GM12878 (cell line): ENCODE measurements around the gene FAM89A. TPM values are rescaled to one million over a fixed set of nuclear protein-coding genes. Genes with fewer than 3 reads are reported as not detected.

Experiments
- ATAC-seq: fragments of 200-7000 bp; cut with Tn5 transposase; 3 replicates; pipeline ENCODE4 v1.9.1; 2020; ENCODE audit warnings: mild to moderate bottlenecking, moderate library complexity
- BruUV-seq: library from RNA; stranded (reverse); fragments of 400-500 nt; replicated peaks from 2 replicates; lab custom pipeline; 2021; lab: Mats Ljungman, UMichigan
- CTCF ChIA-PET: fragments of 300-600 bp; sonication (Branson Sonifier 250); formaldehyde crosslinking; extraction: SDS; loops from one replicate; lab custom pipeline; 2021; ENCODE audit warnings: inconsistent platforms; lab: Yijun Ruan, JAX
- POLR2A ChIA-PET: fragments of 350-600 bp; formaldehyde crosslinking; extraction: SDS; loops from one replicate; lab custom pipeline; 2021; ENCODE audit warnings: inconsistent platforms; lab: Charles Lee
- RAD21 ChIA-PET: fragments of 300-600 bp; sonication (Branson Sonifier 250); formaldehyde crosslinking; loops from one replicate; lab custom pipeline; 2023; ENCODE audit warnings: antibody characterized with exemption; ENCODE audit not compliant: unreplicated experiment; lab: Charles Lee
- SMC1A ChIA-PET: fragments of 300-600 bp; sonication (Branson Sonifier 250); formaldehyde crosslinking; loops from one replicate; lab custom pipeline; 2023; ENCODE audit not compliant: unreplicated experiment, uncharacterized antibody; lab: Charles Lee
- DNase-seq: peaks from one replicate; pipeline ENCODE4 v3.0.0-alpha.2; 2011; ENCODE audit warnings: low read depth, low spot score
- FAIRE-seq: peaks from 3 replicates; lab custom pipeline; 2011; peaks lifted over from hg19 to GRCh38; lab: Jason Lieb, UNC
- H2AFZ ChIP-seq: 2 replicates; pipeline ENCODE4 v1.6.0; 2011; ENCODE audit warnings: low read depth, low read length, control low read depth; ENCODE audit not compliant: control insufficient read depth
- H3K27ac ChIP-seq: 2 replicates; pipeline ENCODE4 v1.5.1; 2011; ENCODE audit warnings: control low read depth; ENCODE audit not compliant: control insufficient read depth, insufficient read depth
- H3K27me3 ChIP-seq, 2 experiments: replicated peaks in 1 of 2; 2 replicates each; pipeline versions ENCODE4 v1.6.0 to v1.6.1; 2011; ENCODE audit warnings: low read length in 1 of 2; ENCODE audit not compliant: control insufficient read depth in 2 of 2, insufficient read depth in 2 of 2
- H3K36me3 ChIP-seq, 2 experiments: 2 replicates each; pipeline ENCODE4 v1.5.1; 2011; ENCODE audit warnings: low read length in 1 of 2; ENCODE audit not compliant: control insufficient read depth in 2 of 2, insufficient read depth in 2 of 2
- H3K4me1 ChIP-seq: 2 replicates; pipeline ENCODE4 v1.6.1; 2011; ENCODE audit warnings: mild to moderate bottlenecking, low read length, moderate library complexity, mixed read lengths; ENCODE audit not compliant: control insufficient read depth, insufficient read depth
- H3K4me2 ChIP-seq: 2 replicates; pipeline ENCODE4 v1.6.0; 2011; ENCODE audit warnings: control low read depth; ENCODE audit not compliant: control insufficient read depth, insufficient read depth
- H3K4me3 ChIP-seq: fragments of 200-600 bp; sonication (generic); 2 replicates; pipeline ENCODE4 v1.5.1; 2016
- H3K79me2 ChIP-seq: 2 replicates; pipeline ENCODE4 v1.6.0; 2011; ENCODE audit warnings: low read length; ENCODE audit not compliant: control insufficient read depth, insufficient read depth
- H3K9ac ChIP-seq: 2 replicates; pipeline ENCODE4 v1.8.0; 2011; ENCODE audit warnings: low read length, control low read depth, mixed read lengths; ENCODE audit not compliant: control insufficient read depth, insufficient read depth
- H3K9me3 ChIP-seq: replicated peaks from 3 replicates; pipeline ENCODE4 v1.5.1; 2011; ENCODE audit warnings: mild to moderate bottlenecking, low read length; ENCODE audit not compliant: control insufficient read depth, insufficient read depth
- H4K20me1 ChIP-seq: 2 replicates; pipeline ENCODE4 v1.6.0; 2011; ENCODE audit not compliant: control insufficient read depth, insufficient read depth
- ASH2L ChIP-seq: fragments of 300-600, 200-600 bp; sonication (generic); IDR thresholded peaks from 2 replicates; pipeline ENCODE4 v1.6.1; 2017; ENCODE audit warnings: low read depth, mild to moderate bottlenecking, borderline replicate concordance
- BACH1 ChIP-seq: fragments of 450-650 bp; IDR thresholded peaks from 2 replicates; pipeline ENCODE4 v1.6.1; 2017; ENCODE audit warnings: mild to moderate bottlenecking, borderline replicate concordance
- BCL11A ChIP-seq: IDR thresholded peaks from 2 replicates; pipeline ENCODE4 v1.6.1; 2011; ENCODE audit warnings: low read depth, low read length
- CHD4 ChIP-seq: fragments of 200-600 bp; sonication (generic); IDR thresholded peaks from 2 replicates; pipeline ENCODE4 v1.6.1; 2016; ENCODE audit warnings: mild to moderate bottlenecking
- ETV6 ChIP-seq, 2 experiments: fragments of 450-650 bp in 1 of 2; IDR thresholded peaks in 1 of 2; conservative IDR thresholded peaks in 1 of 2; 2 replicates each; pipeline ENCODE4 v1.6.1; 2014; ENCODE audit warnings: antibody characterized with exemption in 1 of 2, borderline replicate concordance in 1 of 2, low read depth in 1 of 2, mild to moderate bottlenecking in 1 of 2, moderate library complexity in 1 of 2
- JUNB ChIP-seq: IDR thresholded peaks from 2 replicates; pipeline ENCODE4 v1.6.1; 2016; ENCODE audit warnings: antibody characterized with exemption, mild to moderate bottlenecking
- MEF2A ChIP-seq: IDR thresholded peaks from 2 replicates; pipeline ENCODE4 v1.6.1; 2011; ENCODE audit warnings: low read depth, mild to moderate bottlenecking, low read length, moderate library complexity; ENCODE audit not compliant: insufficient read depth
- PAX8 ChIP-seq: fragments of 450-650 bp; IDR thresholded peaks from 2 replicates; pipeline ENCODE4 v1.6.1; 2017; ENCODE audit warnings: mild to moderate bottlenecking, moderate library complexity
- PML ChIP-seq: IDR thresholded peaks from 2 replicates; pipeline ENCODE4 v1.6.1; 2012; ENCODE audit warnings: low read length, inconsistent platforms
- SREBF2 ChIP-seq: IDR thresholded peaks from 2 replicates; pipeline ENCODE4 v1.6.1; 2012; ENCODE audit warnings: mild to moderate bottlenecking, low read length
- YBX1 ChIP-seq: fragments of 450-650 bp; IDR thresholded peaks from 2 replicates; pipeline ENCODE4 v1.6.1; 2016; ENCODE audit warnings: antibody characterized with exemption
- WGBS: methylation state at CpG from one replicate; pipeline ENCODE4 v1.1.6; 2016; ENCODE audit warnings: low lambda C conversion rate; ENCODE audit not compliant: insufficient replicate concordance, insufficient coverage; ENCODE audit errors: missing lambda C conversion rate; 5-methylcytosine and 5-hydroxymethylcytosine counted together
- in situ Hi-C: fragments of 300-500 bp; cut with MboI; formaldehyde crosslinking; loops from 9 replicates; pipeline ENCODE4 v1.14.3; 2018; ENCODE audit warnings: mixed read lengths
- intact Hi-C: fragments of 100-400 bp; cut with micrococcal nuclease; formaldehyde crosslinking; loops from one replicate; pipeline ENCODE4 v1.14.2; 2022; ENCODE audit not compliant: unreplicated experiment
- polyA plus RNA-seq, 11 experiments: library from polyadenylated mRNA; depleted of rRNA in 4 of 11; unstranded in 6 of 11; stranded (reverse) in 5 of 11; fragments of >200 nt; fragmentation: Nextera tagmentation in 4 of 11; fragmentation: Illumina TruSeq in 1 of 11; extraction: Ambion mirVana in 4 of 11; extraction: Trizol in 1 of 11; gene quantifications; 1 replicate in 1 of 11; 2 replicates in 10 of 11; pipeline versions ENCODE4 v1.2.1 to v1.2.3, GENCODE V29; 2011 to 2016; ENCODE audit warnings: inconsistent platforms in 2 of 11, missing spikeins in 2 of 11, low read depth in 1 of 11
- total RNA-seq, 4 experiments: library from RNA; depleted of rRNA in 3 of 4; stranded (reverse); fragments of >200 nt in 3 of 4; fragmentation: Illumina TruSeq in 1 of 4; extraction: Trizol in 1 of 4; gene quantifications; 2 replicates each; pipeline versions ENCODE4 v1.2.1 to v1.2.3, GENCODE V29; 2013 to 2021
- TF ChIP-seq, protein P1 (sequence below): fragments of 450-650 bp; IDR thresholded peaks from 2 replicates; pipeline ENCODE4 v1.6.1; 2018; ENCODE audit warnings: borderline replicate concordance, mild to moderate bottlenecking; ENCODE audit not compliant: partially characterized antibody
- TF ChIP-seq, protein P2 (sequence below): IDR thresholded peaks from 2 replicates; pipeline ENCODE4 v1.6.1; 2012; ENCODE audit warnings: low read depth, low read length, improper control_type of control experiment
- TF ChIP-seq, protein P3 (sequence below): fragments of 450-650 bp; IDR thresholded peaks from 2 replicates; pipeline ENCODE4 v1.6.1; 2017; ENCODE audit warnings: mild to moderate bottlenecking, low read depth, inconsistent platforms; ENCODE audit not compliant: poor library complexity, severe bottlenecking
- TF ChIP-seq, protein P4 (sequence below): IDR thresholded peaks from 2 replicates; pipeline ENCODE4 v1.6.1; 2011; ENCODE audit warnings: low read depth, low read length, improper control_type of control experiment, borderline replicate concordance
- TF ChIP-seq, protein P5 (sequence below): IDR thresholded peaks from 2 replicates; pipeline ENCODE4 v1.6.1; 2012; ENCODE audit warnings: low read depth, low read length, improper control_type of control experiment

FAM89A gene
- total and polyA plus RNA-seq, 10 of the 15 experiments (the other 5 are each of a cell fraction or from before 2014, with no cell fraction given), result 0.06 to 0.72 (median 0.14) TPM; not detected in 4

DNA sequence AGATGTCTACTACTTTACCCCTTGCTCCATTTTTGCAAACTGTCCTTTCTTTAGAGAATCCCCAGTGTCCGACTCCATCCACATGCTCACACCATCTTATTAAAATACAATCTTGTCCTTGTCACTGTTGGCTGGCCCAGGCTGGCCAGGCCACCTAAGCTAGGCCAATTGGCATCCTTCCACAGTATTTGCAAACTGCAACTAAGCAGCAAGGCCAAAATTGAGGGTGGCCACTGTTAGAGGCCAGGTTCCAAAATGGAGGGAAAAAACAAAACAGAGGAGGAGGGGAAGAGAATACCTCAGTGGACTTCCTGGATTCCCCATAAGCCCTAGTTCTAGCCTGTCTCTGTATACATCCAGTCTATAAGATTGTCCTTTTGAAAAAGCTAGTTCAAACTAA is 4.3 kb downstream of the FAM89A start:
- Histone ChIP-seq H3K4me1 (no peaks in the 10 kb centered on the region), H3K4me3 (no peak overlapping the region), H4K20me1 (no peaks in the 10 kb centered on the region), H3K79me2 (no peaks in the 10 kb centered on the region), H3K9ac (no peak overlapping the region), H3K27me3 (peaks cover 0 to 4% of the 10 kb centered on the region in 2 experiments; a peak in 1 of 4 replicates), H2AFZ (no peak overlapping the region), H3K9me3 (no peaks in the 10 kb centered on the region), H3K4me2 (no peak overlapping the region), H3K36me3 (no peaks in the 10 kb centered on the region), H3K27ac (no peak overlapping the region)
- ChIA-PET RAD21 (no interaction called here), SMC1A (interaction anchor here (1.0 to 1.3 kb wide), 2 partner anchors 40 to 55 kb away, joined by 3 read pairs; no protein-coding TSS in a partner anchor), POLR2A (no interaction called here), CTCF (no interaction called here)
- intact Hi-C loops (no loop called here), in situ Hi-C loops (no loop called here)
- DNase-seq (no peak), ATAC-seq (no peak), FAIRE-seq (no peak)
- 67% methylated on average over 1 of the region's 1 CpG for WGBS
- no TSS peak for BruUV-seq
- no peak for TF ChIP-seq BACH1
- no peak for TF ChIP-seq PML
- no peak for TF ChIP-seq JUNB
- TF ChIP-seq, protein P1, sequence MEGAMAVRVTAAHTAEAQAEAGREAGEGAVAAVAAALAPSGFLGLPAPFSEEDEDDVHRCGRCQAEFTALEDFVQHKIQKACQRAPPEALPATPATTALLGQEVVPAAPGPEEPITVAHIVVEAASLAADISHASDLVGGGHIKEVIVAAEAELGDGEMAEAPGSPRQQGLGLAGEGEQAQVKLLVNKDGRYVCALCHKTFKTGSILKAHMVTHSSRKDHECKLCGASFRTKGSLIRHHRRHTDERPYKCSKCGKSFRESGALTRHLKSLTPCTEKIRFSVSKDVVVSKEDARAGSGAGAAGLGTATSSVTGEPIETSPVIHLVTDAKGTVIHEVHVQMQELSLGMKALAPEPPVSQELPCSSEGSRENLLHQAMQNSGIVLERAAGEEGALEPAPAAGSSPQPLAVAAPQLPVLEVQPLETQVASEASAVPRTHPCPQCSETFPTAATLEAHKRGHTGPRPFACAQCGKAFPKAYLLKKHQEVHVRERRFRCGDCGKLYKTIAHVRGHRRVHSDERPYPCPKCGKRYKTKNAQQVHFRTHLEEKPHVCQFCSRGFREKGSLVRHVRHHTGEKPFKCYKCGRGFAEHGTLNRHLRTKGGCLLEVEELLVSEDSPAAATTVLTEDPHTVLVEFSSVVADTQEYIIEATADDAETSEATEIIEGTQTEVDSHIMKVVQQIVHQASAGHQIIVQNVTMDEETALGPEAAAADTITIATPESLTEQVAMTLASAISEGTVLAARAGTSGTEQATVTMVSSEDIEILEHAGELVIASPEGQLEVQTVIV, result no peak
- TF ChIP-seq ETV6 (conservative IDR thresholded peaks at IDR 0.05 in 1 of 2, IDR thresholded peaks at IDR 0.05 in 1 of 2; ENCODE audit: borderline replicate concordance in 1 of 2, low read depth in 1 of 2), result no peak
- TF ChIP-seq SREBF2, result no peak
- TF ChIP-seq, protein P2, sequence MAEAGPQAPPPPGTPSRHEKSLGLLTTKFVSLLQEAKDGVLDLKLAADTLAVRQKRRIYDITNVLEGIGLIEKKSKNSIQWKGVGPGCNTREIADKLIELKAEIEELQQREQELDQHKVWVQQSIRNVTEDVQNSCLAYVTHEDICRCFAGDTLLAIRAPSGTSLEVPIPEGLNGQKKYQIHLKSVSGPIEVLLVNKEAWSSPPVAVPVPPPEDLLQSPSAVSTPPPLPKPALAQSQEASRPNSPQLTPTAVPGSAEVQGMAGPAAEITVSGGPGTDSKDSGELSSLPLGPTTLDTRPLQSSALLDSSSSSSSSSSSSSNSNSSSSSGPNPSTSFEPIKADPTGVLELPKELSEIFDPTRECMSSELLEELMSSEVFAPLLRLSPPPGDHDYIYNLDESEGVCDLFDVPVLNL, result no peak
- TF ChIP-seq MEF2A, result no peak
- TF ChIP-seq, protein P3, sequence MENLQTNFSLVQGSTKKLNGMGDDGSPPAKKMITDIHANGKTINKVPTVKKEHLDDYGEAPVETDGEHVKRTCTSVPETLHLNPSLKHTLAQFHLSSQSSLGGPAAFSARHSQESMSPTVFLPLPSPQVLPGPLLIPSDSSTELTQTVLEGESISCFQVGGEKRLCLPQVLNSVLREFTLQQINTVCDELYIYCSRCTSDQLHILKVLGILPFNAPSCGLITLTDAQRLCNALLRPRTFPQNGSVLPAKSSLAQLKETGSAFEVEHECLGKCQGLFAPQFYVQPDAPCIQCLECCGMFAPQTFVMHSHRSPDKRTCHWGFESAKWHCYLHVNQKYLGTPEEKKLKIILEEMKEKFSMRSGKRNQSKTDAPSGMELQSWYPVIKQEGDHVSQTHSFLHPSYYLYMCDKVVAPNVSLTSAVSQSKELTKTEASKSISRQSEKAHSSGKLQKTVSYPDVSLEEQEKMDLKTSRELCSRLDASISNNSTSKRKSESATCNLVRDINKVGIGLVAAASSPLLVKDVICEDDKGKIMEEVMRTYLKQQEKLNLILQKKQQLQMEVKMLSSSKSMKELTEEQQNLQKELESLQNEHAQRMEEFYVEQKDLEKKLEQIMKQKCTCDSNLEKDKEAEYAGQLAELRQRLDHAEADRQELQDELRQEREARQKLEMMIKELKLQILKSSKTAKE, result no peak
- TF ChIP-seq, protein P4, sequence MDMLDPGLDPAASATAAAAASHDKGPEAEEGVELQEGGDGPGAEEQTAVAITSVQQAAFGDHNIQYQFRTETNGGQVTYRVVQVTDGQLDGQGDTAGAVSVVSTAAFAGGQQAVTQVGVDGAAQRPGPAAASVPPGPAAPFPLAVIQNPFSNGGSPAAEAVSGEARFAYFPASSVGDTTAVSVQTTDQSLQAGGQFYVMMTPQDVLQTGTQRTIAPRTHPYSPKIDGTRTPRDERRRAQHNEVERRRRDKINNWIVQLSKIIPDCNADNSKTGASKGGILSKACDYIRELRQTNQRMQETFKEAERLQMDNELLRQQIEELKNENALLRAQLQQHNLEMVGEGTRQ, result no peak
- no peak for TF ChIP-seq YBX1
- TF ChIP-seq ASH2L, result no peak
- no peak for TF ChIP-seq PAX8
- TF ChIP-seq, protein P5, sequence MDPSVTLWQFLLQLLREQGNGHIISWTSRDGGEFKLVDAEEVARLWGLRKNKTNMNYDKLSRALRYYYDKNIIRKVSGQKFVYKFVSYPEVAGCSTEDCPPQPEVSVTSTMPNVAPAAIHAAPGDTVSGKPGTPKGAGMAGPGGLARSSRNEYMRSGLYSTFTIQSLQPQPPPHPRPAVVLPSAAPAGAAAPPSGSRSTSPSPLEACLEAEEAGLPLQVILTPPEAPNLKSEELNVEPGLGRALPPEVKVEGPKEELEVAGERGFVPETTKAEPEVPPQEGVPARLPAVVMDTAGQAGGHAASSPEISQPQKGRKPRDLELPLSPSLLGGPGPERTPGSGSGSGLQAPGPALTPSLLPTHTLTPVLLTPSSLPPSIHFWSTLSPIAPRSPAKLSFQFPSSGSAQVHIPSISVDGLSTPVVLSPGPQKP, result no peak
- TF ChIP-seq CHD4, result no peak
- TF ChIP-seq BCL11A, result no peak
